Middle frontal gyrus (tissue), 1 donor: ENCODE results near the gene NAT16.
"Not testable (repeated sequence)": the region's sequence is repeated elsewhere in the genome, so short reads cannot be mapped to it uniquely, and the experiment has no call there.

Source experiments
- DNase-seq: peaks from one replicate; pipeline ENCODE4 v3.0.0-alpha.2; 2015; ENCODE audit warnings: low spot score; ENCODE audit errors: extremely low spot score

The NAT16 gene

DNA sequence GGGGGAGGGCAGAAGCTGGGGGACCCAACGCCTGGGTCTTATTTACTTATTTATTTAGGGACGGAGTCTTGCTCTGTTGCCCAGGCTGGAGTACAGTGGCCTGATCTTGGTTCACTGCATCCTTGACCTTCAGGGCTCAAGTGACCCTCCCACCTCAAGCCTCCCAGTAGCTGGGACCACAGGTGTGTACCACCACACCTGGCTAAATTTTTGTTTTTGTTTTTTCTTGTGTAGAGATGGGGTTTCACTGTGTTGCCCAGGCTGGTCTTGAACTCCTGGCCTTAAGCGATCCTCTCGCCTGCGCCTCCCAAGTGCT, 22.5 kb upstream of the NAT16 start:
- no peak for DNase-seq

DNA sequence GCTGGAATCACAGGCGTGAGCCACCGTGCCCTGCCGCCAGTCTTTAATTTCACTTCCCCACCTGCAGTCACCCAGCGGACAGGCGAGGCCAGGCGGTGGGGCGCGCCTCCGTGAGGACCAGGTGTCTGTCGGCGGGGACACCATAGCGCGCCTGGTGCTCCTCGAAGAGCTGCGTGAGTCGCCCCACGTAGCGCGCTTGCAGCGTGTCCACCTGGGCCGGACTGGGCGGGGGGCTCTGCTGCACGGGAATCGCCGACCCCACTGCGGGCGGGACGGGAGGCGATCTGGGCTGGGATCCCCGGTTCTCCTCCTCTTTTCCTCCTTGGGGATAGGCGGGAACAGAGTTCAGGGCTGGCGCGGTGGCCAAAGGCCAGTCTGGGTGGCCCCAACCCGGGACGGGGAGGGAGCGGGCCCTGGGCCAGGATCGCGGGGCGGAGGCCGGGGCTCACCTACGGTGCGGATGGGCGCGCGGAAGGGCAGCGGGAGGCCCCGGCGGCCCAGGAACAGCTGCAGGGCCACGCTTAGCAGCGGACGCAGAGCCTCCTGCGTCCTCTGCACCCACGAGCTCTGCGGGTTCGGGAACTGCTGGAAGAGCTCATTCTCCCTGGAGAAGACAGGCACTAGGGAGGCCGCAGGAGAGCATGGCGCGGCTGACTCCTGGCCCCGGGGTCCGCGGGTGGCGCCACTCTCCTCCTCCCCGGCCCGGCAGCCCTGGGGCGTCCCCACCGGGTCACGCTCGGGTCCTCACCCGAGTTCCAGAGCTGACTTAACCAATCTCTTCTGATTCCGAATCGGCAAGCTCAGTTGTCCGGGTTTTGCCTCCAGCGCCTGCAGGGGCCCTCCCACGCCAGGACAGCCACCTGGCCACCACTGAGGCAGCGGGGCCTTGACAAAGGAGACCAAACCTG, 21.9 kb upstream of the NAT16 start:
- DNase-seq: no peak

DNA sequence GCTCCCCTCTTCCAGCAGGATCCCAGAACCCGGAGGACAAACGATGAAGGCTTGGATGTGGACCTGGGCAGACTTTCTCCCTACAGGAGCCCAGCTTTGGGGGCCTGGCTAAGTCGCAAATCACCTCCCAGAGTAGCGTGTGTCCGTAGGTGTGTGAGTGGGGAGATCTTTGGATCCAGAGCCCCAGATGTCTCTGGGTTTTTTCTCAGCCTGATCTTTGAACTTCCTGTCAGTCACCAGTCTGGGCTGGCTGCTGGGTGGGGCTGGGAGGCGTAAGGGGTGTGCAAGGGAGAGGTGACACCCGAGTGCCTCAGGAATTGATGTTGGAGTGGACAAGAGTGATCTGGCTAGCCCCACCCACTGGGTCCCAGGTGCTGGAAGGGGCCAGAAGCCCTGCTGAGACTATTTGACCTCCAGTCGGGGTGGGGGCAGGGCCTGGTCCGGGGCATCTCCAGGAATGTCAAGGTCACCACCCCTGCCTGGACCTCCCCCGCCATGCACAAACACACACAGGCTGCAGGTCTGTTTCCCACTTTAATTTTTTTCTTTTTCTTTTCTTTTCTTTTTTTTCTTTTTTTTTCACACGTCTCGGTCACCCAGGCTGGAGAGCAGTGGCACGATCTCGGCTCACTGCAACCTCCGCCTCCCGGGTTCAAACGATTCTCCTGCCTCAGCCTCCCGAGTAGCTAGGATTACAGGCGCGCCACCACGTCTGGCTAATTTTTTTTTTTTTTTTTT, 20.9 kb upstream of the NAT16 start, which contains the start of gene MOGAT3:
MOGAT3 (minus strand) TSS at position 175 of the 738 bp plus-strand sequence. CDS start 182 bp downstream, outside the sequence.
- no peak for DNase-seq

DNA sequence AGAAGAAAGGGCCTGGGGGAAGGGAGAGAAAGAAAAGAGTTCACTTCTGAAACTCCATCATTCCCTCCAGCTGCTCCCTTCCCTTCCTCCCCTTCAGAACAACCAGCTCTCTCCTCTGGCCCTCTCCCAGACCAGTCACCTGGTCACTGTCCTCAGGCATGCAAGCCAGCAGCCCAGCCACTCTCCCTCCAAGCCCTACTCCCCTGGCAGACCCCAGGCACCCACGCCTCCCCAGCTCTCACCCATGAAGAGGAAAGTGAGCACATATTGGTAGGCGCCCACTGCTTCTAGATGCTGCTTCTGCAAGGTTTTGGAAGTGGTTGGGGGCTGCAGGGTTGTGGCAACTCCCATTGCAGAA, 20.4 kb upstream of the NAT16 start:
- no peak for DNase-seq

DNA sequence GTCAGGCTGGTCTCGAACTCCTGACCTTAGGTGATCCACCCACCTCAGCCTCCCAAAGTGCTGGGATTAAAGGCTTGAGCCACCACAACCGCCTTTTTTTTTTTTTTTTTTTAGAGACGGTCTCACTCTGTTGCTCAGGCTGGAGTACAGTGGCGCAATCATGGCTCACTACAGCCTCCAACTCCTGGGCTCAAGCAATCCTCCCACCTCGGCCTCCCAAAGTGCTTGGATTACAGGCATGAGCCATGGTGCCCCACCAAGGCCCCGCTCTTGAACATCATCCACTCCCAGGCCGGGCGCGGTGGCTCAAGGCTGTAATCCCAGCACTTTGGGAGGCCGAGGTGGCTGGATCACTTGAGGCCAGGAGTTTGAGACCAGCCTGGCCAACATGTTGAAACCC, 19.4 kb upstream of the NAT16 start:
- DNase-seq: not testable (repeated sequence)

DNA sequence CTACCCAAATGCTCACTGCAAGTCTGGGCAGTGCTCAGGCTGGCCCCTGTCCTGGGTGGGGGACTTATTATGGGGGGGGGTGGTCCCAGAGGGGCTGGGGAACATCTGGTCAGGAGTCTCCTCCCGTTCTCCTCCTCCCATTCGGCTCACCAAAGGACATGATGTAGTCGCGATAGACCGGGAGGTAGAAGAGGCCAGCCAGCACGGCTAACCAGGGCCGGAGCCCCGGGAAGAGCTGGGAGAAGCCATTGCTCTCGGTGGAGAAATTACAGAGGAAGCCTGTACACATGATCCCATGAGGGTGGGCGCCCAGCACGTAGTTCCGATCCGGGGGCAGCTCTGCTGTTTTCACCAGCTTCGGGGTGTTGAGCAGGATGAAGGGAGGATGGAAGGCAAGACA, 18.4 kb upstream of the NAT16 start:
- no peak for DNase-seq

DNA sequence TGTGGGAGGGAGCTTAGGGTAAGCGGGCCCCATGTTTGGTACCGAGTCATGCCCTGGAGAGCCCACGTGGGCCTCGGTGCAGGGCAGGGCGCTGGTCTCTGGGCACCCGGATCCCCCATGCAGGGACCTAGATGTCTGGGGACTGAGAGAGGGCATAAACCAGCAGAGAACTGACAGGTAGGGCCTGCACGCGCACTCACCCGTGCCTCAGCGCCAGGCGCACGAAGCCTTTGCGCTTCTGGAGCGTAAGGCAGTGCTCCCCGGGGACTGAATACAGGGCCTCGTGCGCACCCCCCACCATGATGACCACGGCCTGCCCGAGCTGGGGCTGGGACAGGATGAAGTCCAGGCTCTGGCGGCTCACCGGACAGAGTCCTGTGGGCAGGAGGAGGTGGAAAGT, 17.9 kb upstream of the NAT16 start:
- no peak for DNase-seq

DNA sequence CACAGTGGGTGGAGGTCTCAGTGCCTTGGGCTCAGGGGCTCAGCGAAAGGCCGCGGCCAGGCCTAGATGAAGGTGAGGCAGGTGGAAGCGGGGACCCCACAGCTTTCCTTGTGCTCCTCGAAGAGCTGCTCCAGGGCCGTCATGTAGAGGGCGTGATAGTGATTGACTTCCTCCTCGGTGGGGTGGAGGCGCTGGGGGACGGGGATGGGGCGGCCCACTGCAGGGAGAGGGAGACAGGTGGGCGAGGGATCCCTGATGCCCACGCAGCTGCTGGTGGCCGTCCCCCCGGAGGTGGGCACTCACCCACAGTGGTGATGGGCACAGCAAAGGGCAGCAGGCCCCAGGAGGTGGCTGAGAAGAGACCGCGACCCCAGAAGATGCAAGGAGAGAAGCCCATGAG, 15.8 kb upstream of the NAT16 start:
- DNase-seq: no peak

DNA sequence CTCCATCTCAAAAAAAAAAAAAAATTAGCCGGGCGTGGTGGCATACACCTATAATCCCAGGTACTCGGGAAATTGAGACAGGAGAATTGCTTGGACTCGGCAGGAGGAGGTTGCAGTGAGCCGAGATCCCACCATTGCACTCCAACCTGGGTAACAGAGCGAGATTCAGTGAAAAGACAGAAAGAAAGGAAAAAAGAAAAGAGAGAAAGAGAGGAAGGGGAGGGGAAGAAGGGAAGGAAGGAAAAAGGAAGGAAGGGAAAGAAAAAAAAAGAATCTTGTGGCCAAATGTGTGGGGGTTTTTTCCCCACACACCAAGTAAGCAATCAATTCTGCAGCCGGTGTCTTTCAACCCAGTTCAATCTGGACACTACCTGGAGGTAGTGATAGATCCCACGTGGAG, 9.0 kb upstream of the NAT16 start:
- DNase-seq: no peak

DNA sequence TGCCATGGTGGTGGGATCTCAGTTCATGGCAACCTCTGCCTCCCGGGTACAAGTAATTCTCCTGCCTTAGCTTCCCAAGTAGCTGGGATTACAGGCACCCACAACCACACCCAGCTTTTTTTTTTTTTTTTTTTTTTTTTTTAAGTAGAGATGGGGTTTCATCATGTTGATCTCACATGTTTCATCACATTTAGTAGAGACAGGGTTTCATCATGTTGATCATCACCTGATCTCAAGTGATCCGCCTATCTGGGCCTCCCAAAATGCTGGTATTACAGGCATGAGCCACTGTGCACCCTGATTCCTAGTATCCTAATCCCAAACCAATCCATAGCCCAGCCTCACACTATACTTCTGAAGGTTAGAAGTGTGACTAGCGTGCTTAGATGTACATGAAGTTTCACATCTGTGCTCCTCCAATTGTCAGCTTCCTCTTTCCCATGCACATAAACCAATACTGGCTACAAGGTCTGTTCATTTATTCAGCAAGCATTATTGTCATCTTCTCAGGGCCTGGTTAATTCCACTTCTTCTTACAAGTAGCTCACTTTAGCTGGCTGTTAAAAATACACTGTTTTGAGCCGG, 6.8 kb upstream of the NAT16 start:
- no peak for DNase-seq

DNA sequence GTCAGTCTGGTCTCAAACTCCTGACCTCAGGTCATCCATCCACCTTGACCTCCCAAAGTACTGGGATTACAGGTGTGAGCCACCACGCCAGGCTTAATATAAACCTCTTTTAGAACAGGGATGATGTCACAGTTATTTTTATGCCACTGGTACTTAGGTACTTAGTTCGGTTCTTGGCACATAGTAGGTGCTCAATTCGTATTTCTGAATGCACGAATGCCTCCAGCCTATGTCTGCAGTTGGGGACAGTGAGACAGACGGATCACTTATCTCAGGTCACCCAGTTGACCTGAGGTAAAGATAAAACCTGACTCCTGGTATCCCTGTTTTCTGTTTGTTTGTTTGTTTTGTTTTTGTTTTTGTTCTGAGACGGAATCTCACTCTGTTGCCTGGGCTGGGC, 6.1 kb upstream of the NAT16 start:
- DNase-seq: no peak

DNA sequence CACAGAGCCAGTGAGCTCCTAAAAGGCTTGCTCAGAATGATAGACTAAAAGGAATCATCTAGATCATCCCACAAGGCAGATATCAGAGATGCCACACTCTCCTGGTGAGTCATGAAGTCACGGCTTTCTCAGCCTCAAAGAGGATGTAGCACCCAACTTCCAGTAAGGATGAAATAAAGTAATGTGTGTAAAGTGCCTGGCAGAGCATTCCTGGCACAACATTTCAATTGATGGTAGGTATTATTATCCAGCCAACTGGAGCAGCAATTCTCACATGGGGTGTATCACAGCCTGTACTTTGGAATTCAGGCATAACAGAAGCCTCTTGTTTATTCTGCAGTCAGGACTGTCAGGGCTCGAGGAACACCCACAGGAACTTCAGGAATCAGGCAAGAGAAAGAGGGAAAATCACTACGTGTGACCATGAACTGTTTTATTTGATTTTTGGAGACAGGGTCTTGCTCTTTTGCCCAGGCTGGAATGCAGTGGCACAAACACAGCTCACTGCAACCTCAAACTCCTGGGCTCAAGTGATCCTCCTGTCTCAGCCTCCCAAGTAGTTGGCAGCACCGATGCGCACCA, 5.3 kb upstream of the NAT16 start:
- no peak for DNase-seq

DNA sequence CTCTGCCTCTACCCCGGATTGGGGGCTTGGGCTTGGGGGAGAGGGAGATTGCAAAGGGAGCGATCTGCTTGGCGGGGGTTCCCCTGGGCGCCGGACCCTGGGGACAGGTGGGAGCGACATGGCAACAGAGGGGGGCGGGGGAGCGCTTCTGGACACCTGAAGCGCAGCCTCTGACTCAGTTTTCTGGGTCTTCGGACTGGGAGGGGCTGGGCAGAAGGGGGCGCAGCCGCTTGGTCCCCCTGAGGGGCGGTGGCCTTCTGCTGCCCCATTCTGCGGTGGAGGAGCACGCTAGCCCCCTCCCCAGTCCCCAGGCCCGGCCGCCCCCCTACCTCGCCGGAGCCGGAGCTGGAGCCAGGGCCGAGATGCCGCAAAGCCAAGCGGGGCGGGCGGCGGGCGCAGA, 380 bp downstream of the NAT16 start:
- no peak for DNase-seq

DNA sequence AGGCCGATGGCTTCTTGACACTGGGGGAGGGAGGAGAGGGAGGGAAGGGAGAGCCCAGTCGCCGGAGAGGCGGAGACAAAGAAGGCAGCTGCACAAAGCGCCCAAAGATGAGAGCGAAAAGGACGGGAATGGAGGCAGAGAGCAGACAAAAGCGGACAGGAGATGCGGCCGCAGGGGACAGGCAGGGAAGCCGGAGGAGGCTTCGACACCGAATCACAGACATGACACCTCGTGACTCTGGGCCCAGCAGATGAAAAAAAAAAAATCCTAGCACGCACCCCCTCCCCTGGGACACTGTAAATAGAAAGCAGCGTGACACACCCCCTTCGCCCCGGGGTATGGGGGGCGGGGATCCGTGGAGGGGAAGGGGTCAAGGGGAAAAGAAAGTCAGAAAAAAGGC, 976 bp downstream of the NAT16 start:
- no peak for DNase-seq

DNA sequence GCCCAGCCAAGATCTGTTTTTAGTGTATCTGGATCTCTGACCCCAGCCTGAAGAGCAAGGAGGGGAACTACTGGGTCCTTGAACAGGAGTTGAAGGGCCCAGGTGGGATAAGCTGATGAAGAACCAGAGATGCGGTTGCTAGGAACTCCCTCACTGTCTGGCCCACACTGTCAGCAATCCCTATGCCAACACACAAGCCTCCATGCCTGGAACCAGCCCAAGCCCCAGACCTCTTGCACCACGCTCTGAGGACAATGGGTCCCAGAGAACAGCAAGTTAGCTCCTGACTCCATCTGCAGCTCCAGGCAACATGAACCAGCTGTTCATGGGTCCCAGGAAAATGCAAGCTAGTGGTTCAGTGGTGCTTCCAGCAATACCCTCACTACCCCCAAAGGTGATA, 2.4 kb downstream of the NAT16 start:
- DNase-seq: no peak

DNA sequence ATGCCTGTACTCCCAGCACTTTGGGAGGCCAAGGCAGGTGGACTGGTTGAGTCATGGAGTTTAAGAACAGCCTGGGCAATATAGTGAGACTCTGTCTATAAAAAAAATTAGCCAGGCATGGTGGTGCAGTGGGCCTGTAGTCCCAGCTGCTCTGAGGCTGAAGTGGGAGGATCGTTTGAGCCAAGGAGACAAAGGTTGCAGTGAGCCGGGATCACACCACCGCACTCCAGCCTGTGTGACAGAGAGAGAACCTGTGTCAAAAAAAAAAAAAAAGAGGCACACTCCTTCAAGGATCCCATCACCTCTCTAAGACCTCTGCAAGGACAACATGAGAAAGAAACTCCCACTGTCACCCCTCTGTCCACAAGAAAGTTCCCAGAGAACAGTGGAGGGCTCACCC, 4.4 kb downstream of the NAT16 start:
- no peak for DNase-seq

DNA sequence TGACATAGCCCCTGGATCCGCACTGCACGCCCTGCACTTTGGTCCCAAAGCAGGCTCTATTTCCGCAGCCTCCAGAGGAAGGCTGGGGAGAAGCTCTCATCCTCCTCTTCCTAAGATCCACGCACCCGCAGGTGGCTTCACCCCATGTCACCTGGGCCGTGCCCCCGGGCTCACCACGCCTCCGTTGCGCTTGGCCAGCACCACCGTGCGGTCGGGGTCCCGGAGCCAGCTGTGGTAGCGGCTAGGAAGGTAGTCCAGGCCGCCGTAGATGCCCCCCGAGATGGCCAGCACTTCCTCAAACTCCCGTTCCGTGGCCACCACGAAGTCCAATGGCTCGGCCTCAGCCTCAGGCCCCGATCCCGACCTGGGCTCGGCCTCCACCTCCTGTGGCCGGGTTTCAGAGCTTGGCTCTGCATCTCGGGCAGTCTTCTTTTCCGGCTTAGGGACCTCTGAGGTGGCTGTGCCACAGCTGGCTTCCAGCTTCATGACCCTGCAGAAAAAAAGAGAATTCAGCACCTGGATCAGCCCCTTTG, 5.7 kb downstream of the NAT16 start:
- DNase-seq: no peak

DNA sequence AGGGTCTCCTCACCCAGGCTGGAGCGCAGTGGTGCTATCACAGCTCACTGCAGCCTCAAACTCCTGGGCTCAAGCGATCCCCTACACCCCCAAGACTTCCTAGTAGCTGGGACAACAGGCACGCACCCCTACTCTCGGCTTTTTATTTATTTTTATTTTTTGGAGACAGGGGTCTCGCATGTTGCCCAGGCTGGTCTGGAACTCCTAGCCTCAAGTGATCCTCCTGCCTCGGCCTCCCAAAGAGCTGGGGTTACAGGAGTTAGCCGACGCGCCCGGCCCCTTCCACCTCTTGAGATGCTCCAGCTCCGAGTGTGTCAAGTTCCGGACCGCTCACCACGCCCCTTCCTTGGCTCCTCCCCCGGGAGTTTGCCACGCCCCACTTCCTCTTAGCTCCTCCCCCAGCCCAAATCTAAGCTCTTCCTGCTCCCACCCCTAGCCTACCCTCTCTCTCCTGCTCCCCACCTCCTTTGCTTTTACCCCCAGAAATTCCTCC, 6.3 kb downstream of the NAT16 start:
- DNase-seq: no peak

DNA sequence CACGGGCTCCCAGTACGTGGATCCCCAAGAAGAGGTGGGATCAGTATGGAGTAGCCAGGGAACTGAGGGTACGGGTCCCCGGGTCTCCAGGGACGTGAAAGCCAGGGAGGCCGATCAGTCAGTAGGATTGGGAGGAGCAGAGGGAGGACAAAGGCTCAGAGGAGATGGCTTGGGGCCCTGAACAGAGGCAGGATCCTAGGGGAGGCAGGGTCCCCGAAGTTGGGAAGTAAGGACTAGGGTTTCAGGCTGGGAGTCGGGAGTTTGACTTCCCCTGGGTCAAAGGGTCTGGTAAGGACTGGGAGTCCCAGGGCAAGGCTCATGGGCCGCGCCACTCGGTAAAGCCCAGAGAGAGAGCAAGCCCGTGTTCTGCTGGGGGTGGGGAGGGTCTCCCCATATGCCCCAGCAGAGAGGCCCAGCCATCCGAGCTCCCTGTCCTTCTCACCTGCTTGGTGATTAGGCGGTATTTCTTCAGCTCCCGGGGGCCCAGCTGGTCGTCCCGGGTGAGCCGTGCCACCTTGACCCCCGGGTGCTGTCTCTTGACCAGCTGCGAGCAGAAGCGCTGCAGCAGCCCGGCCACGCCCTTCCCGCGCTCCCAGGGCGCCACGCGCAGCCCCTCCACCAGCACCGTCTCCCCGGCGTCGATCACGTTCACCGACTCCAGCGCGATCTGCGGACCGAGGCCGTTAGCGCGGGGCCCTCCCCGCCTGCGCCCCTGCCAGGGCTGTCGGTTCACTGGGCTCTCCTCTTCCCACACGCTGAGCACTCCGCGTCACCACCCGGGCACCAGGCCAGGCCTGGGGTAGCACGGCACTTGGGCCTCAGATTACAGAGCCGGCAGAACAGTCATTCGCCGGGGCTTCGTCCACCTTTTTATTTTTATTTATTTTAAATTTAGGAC, 7.0 kb downstream of the NAT16 start:
- DNase-seq: no peak

DNA sequence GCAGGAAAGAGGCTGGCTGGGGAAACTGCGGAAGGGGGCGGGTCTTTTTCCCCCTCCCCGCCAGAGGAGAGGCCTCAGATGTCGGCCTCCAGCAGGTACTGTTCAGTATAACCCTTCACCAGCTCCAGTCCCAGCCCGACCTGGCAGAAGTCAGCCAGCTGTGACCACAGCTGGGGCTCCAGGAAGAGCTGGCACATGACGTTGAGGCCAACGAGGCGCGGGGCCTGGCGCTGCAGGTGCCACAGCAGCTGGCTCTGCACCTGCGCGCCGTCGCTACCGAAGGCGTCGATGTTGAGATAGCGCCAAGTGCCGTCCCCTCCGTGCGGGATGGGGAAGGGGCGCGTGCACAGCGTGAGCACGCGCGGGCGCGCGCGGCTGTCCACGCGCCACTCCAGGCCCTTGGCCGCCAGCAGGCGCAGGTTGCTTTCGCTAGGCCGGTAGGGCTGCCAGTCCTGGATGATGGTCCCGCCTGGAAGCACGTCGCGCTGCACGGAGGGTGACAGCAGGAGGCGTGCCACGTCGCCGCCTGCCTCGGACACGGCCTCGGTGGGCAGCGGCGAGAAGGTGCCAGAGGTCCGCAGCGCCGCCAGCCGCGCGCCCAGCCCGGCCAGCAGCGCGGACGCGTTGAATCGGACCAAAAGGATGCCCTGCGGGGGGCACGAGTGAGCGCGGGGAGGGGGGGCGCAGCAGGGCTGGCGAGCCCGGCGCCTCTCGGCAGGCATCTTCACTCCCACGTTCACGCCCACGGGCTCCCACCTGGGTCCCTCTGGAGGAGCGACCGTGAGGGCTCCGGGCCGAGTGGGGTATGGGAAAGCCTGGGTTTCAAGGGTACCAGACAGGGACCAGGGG, 7.9 kb downstream of the NAT16 start:
- no peak for DNase-seq
